Endodermal cell (in vitro differentiated cells): ENCODE results near the gene PRKAR2B. TPM values are rescaled to one million over a fixed set of nuclear protein-coding genes. Genes with fewer than 3 reads are reported as not detected.

Experiments used
- DNase-seq: peaks from one replicate; pipeline ENCODE4 v3.0.0-alpha.2; 2017
- H3K27ac ChIP-seq: 2 replicates; pipeline ENCODE4 v1.5.1; 2013; ENCODE audit warnings: mild to moderate bottlenecking, low read depth, low read length, moderate library complexity
- H3K27me3 ChIP-seq: 2 replicates; pipeline ENCODE4 v1.6.1; 2013; ENCODE audit warnings: mild to moderate bottlenecking, low read length, moderate library complexity; ENCODE audit not compliant: insufficient read depth, control insufficient read depth, poor library complexity, severe bottlenecking
- H3K36me3 ChIP-seq: 2 replicates; pipeline ENCODE4 v1.7.0; 2013; ENCODE audit warnings: mild to moderate bottlenecking, low read length, moderate library complexity; ENCODE audit not compliant: control insufficient read depth, insufficient read depth
- H3K4me1 ChIP-seq: one replicate; pipeline ENCODE4 v1.7.0; 2013; ENCODE audit warnings: low read length; ENCODE audit not compliant: control insufficient read depth, insufficient read depth
- H3K4me3 ChIP-seq: 2 replicates; pipeline ENCODE4 v1.5.1; 2013; ENCODE audit warnings: mild to moderate bottlenecking, low read length, moderate library complexity
- H3K9ac ChIP-seq: 2 replicates; pipeline ENCODE4 v1.6.1; 2013; ENCODE audit warnings: mild to moderate bottlenecking, low read length, moderate library complexity; ENCODE audit not compliant: poor library complexity, severe bottlenecking; ENCODE audit errors: extremely low read depth
- H3K9me3 ChIP-seq: 2 replicates; pipeline ENCODE4 v1.6.1; 2013; ENCODE audit warnings: mild to moderate bottlenecking, low read length, moderate library complexity; ENCODE audit not compliant: control insufficient read depth
- H3K27ac Mint-ChIP-seq: 2 replicates; pipeline ENCODE4 v1.8.0; 2020; ENCODE audit warnings: mixed read lengths
- H3K27me3 Mint-ChIP-seq: 2 replicates; pipeline ENCODE4 v1.8.0; 2021; ENCODE audit warnings: mild to moderate bottlenecking, mixed read lengths; ENCODE audit not compliant: insufficient read depth
- H3K36me3 Mint-ChIP-seq: 2 replicates; pipeline ENCODE4 v1.8.0; 2020; ENCODE audit warnings: low read depth, mixed read lengths
- H3K4me1 Mint-ChIP-seq: 2 replicates; pipeline ENCODE4 v1.8.0; 2020; ENCODE audit warnings: mixed read lengths
- H3K4me3 Mint-ChIP-seq: 2 replicates; pipeline ENCODE4 v1.8.0; 2020; ENCODE audit warnings: mild to moderate bottlenecking, moderate library complexity, mixed read lengths
- H3K9me3 Mint-ChIP-seq: 2 replicates; pipeline ENCODE4 v1.8.0; 2020; ENCODE audit warnings: mild to moderate bottlenecking, mixed read lengths
- WGBS, 2 experiments: methylation state at CpG; one replicate each; pipeline versions ENCODE4 v1.1.5 to v1.1.7; 2013; ENCODE audit warnings: missing lambda C conversion rate in 2 of 2, mixed read lengths in 1 of 2; ENCODE audit not compliant: insufficient coverage in 1 of 2, insufficient read length in 1 of 2; 5-methylcytosine and 5-hydroxymethylcytosine counted together
- total RNA-seq, 2 donors: library from RNA; stranded (reverse); fragmentation: NEBNext Ultra II Directional in 1 of 2; extraction: Animal tissue kit (Norgen Biotek cat#: 25700) in 1 of 2; gene quantifications; 2 replicates in 1 of 2; 3 replicates in 1 of 2; pipeline ENCODE4 v1.2.1, GENCODE V29; 2021
- TF ChIP-seq, protein P1 (sequence below): fragments of 200-600 bp; sonication (generic); conservative IDR thresholded peaks from 2 replicates; pipeline ENCODE4 v1.5.0; 2021; ENCODE audit warnings: antibody characterized with exemption, mild to moderate bottlenecking

The PRKAR2B gene
- total RNA-seq, 2 donors from 2014 or later, result 7.3 to 10.2 TPM

DNA sequence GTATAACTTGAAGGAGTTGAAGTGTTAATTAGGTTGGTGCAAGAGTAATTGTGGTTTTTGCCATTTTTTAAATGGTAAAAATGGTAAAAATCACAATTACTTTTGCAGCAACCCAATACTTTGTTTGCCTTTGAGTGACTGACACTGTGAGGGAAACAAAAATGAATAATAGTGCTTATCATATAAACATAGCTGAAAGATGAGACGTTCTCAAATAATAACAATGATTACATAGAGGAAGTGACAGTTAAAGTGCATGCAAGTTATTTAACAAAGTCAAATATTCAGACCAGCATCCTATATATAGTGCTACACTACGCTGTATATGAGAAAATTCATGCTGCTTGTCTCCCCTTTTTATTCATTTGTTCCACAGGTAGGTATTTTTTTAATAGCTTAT, 119.6 kb downstream of the PRKAR2B start:
- Histone ChIP-seq H3K9me3 (no peaks in the 10 kb centered on the region), H3K36me3 (no peaks in the 10 kb centered on the region), H3K9ac (no peak overlapping the region), H3K27ac (no peak overlapping the region), H3K27me3 (no peaks in the 10 kb centered on the region), H3K4me3 (no peak overlapping the region), H3K4me1 (no peaks in the 10 kb centered on the region)
- Mint-ChIP-seq H3K4me1 (peaks cover 1% of the 10 kb centered on the region), H3K36me3 (no peaks in the 10 kb centered on the region), H3K4me3 (no peak overlapping the region), H3K9me3 (no peaks in the 10 kb centered on the region), H3K27me3 (no peaks in the 10 kb centered on the region), H3K27ac (no peak overlapping the region)
- TF ChIP-seq, protein P1, sequence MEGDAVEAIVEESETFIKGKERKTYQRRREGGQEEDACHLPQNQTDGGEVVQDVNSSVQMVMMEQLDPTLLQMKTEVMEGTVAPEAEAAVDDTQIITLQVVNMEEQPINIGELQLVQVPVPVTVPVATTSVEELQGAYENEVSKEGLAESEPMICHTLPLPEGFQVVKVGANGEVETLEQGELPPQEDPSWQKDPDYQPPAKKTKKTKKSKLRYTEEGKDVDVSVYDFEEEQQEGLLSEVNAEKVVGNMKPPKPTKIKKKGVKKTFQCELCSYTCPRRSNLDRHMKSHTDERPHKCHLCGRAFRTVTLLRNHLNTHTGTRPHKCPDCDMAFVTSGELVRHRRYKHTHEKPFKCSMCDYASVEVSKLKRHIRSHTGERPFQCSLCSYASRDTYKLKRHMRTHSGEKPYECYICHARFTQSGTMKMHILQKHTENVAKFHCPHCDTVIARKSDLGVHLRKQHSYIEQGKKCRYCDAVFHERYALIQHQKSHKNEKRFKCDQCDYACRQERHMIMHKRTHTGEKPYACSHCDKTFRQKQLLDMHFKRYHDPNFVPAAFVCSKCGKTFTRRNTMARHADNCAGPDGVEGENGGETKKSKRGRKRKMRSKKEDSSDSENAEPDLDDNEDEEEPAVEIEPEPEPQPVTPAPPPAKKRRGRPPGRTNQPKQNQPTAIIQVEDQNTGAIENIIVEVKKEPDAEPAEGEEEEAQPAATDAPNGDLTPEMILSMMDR, result no peak
- no peak for DNase-seq
- WGBS, 2 experiments, result 83% methylated on average over 2 of the region's 2 CpGs; no CpG with 5 or more reads in 1 of the 2 experiments

DNA sequence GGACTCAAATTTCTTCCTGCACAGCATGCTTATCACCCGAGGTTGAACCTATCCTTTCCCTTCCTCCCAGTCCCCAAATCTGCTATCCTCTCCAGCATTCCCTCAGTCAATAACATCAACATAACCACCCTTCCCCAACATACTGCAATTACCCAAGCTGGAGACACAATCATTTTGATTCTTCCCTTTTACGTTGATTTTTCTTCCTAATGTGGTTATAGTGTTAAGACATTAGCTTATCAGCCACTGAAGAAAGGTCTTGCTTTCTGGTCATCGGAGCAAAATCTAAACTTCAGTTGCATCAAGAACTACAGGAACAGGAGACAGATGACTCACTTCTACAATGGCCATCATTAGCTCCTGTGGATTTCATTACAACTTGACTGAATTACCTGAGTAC, 120.8 kb downstream of the PRKAR2B start:
- H3K4me3 ChIP-seq, result no peak overlapping the region
- DNase-seq, result no peak
- no peak overlapping the region for H3K27ac ChIP-seq
- H3K4me3 Mint-ChIP-seq, result no peak overlapping the region
- H3K27ac Mint-ChIP-seq, result no peak overlapping the region
- no peaks in the 10 kb centered on the region for H3K9me3 ChIP-seq
- no peak overlapping the region for H3K9ac ChIP-seq
- H3K4me1 ChIP-seq, result no peaks in the 10 kb centered on the region
- H3K4me1 Mint-ChIP-seq, result peaks cover 3% of the 10 kb centered on the region
- H3K36me3 Mint-ChIP-seq, result no peaks in the 10 kb centered on the region
- TF ChIP-seq, protein P1, result no peak
- H3K9me3 Mint-ChIP-seq, result no peaks in the 10 kb centered on the region
- no peaks in the 10 kb centered on the region for H3K27me3 Mint-ChIP-seq
- no peaks in the 10 kb centered on the region for H3K36me3 ChIP-seq
- H3K27me3 ChIP-seq, result no peaks in the 10 kb centered on the region
- WGBS, 2 experiments, result 81 to 86% methylated on average over 2 to 3 of the region's 3 CpGs

DNA sequence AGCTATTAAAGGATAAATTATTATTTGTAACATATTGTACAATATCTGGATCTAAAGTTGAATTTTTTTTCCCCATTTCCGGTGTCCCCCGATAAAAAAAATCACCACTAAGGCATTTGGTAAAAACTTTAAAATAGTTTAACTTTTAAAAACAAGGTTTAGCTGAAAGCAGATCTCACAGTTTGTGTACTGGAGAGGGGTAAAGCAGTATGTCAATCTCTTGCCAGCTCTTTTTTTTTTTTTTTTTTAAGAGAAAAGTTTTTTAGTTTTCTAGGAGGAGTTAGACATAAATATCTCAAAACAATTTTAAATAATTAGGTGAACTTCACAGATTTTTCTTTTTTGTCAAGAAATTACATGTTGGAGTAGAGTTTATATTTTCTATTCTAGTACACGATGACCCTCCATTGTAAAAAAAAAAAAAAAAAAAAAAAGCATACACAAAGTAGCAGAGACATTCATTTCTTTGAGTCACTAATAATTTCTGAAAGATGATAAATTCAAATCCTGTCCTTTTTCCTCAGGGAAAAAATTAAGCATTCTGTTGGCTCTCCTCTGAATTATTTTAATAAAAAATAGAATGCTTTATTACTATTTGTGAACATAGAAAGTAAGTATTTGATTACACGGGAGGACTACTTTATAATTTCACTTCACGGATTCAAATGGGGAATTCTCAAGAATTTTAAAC, 122.4 kb downstream of the PRKAR2B start:
- peak overlapping the region; percentile 100 for H3K27ac Mint-ChIP-seq
- Histone ChIP-seq H3K9me3 (no peaks in the 10 kb centered on the region), H3K9ac (peak overlapping the region; percentile 95), H3K4me3 (peak overlapping the region; percentile 89), H3K4me1 (no peaks in the 10 kb centered on the region), H3K27me3 (no peaks in the 10 kb centered on the region), H3K27ac (peak overlapping the region; percentile 91), H3K36me3 (no peaks in the 10 kb centered on the region)
- 51 to 67% methylated on average over 1 to 2 of the region's 5 CpGs for WGBS, 2 experiments
- no peaks in the 10 kb centered on the region for H3K27me3 Mint-ChIP-seq
- TF ChIP-seq, protein P1, result no peak
- H3K36me3 Mint-ChIP-seq, result peaks cover 4% of the 10 kb centered on the region
- H3K4me3 Mint-ChIP-seq, result peak overlapping the region; percentile 97
- H3K4me1 Mint-ChIP-seq, result peaks cover 5% of the 10 kb centered on the region
- H3K9me3 Mint-ChIP-seq, result no peaks in the 10 kb centered on the region
- no peak for DNase-seq
